ENCODE data around the gene KIAA1614. TPM values are rescaled to one million over a fixed set of nuclear protein-coding genes. Genes with fewer than 3 reads are reported as not detected.
"Not testable (repeated sequence)": the region's sequence is repeated elsewhere in the genome, so short reads cannot be mapped to it uniquely, and the experiment has no call there.

KIAA1614 gene
- total and polyA plus RNA-seq, 10 of the 15 experiments (the other 5 are each of a cell fraction or from before 2014, with no cell fraction given): 0.03 to 1.0 (median 0.26) TPM; not detected in 1

DNA sequence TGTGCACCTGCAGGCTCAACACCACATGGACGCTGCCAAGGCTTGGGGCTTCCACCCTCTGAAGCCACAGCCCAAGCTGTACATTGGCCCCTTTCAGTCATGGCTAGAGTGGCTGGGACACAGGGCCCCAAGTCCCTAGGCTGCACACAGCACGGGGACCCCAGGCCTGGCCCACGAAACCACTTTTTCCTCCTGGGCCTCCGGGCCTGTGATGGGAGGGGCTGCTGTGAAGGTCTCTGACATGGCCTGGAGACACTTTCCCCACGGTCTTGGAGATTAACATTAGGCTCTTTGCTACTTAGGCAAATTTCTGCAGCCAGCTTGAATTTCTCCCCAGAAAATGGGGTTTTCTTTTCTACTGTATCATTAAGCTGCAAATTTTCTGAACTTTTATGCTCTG lies 46.9 kb downstream of the KIAA1614 start:
- H3K4me3 ChIP-seq; RAD21 ChIA-PET (ENCODE audit: unreplicated experiment); intact Hi-C loops (cut with micrococcal nuclease; ENCODE audit: unreplicated experiment); in situ Hi-C loops (cut with MboI); DNase-seq (ENCODE audit: low read depth, low spot score); FAIRE-seq; H3K27me3 ChIP-seq (replicated peaks in 1 of 2; ENCODE audit: control insufficient read depth in 2 of 2, insufficient read depth in 2 of 2, low read length in 1 of 2); H4K20me1 ChIP-seq (ENCODE audit: control insufficient read depth, insufficient read depth); H3K27ac ChIP-seq (ENCODE audit: control insufficient read depth, insufficient read depth); H3K9me3 ChIP-seq (replicated peaks; ENCODE audit: control insufficient read depth, insufficient read depth, low read length); H3K4me2 ChIP-seq (ENCODE audit: control insufficient read depth, insufficient read depth); POLR2A ChIA-PET; H3K36me3 ChIP-seq (ENCODE audit: control insufficient read depth in 2 of 2, insufficient read depth in 2 of 2, low read length in 1 of 2); H2AFZ ChIP-seq (ENCODE audit: control insufficient read depth, low read depth, low read length); H3K4me1 ChIP-seq (ENCODE audit: control insufficient read depth, insufficient read depth, low read length); H3K9ac ChIP-seq (ENCODE audit: control insufficient read depth, insufficient read depth, low read length); H3K79me2 ChIP-seq (ENCODE audit: control insufficient read depth, insufficient read depth, low read length); ATAC-seq; BruUV-seq (replicated peaks): not testable (repeated sequence)
- 97% methylated on average over 5 of the region's 5 CpGs for WGBS (ENCODE audit: insufficient coverage, insufficient replicate concordance, low lambda C conversion rate, missing lambda C conversion rate)
- ChIA-PET SMC1A (ENCODE audit: uncharacterized antibody, unreplicated experiment) (interaction anchor here (1.0 kb wide), 1 partner anchor 71 kb away, joined by 3 read pairs; no protein-coding TSS in a partner anchor), CTCF (interaction anchor here (1.5 kb wide), 1 partner anchor 78 kb away, joined by 3 read pairs; no protein-coding TSS in a partner anchor)

DNA sequence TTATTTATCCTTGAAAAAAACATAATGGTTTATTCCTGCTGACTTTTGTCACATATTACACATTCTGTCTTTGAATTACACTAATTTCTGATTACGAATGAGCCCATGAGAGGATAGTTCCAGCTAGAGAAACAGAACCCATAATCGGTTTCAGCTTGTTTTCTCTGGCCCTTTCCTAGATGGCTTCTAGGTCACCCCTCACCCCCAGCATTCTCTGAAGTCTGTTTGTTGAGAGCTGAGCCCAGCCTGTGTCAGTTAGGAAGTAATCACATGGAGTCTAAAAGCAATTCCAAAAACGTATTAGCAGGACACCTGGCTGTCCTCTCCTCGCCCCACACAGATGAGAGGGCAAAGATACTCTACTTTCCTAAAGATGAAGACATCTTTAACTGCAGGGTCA lies 48.9 kb downstream of the KIAA1614 start:
- H3K4me2 ChIP-seq (ENCODE audit: control insufficient read depth, insufficient read depth): no peak overlapping the region
- in situ Hi-C loops (cut with MboI): no loop called here
- ChIA-PET SMC1A (ENCODE audit: uncharacterized antibody, unreplicated experiment) (interaction anchor here (0.6 to 2.5 kb wide), 6 partner anchors 15 to 180 kb away, joined by 3 to 8 read pairs (median 4); no protein-coding TSS in a partner anchor), CTCF (interaction anchor here (1.0 to 1.4 kb wide), 4 partner anchors 10 to 180 kb away, joined by 3 to 4 read pairs (median 3); no protein-coding TSS in a partner anchor), RAD21 (ENCODE audit: unreplicated experiment) (no interaction called here), POLR2A (no interaction called here)
- no peak overlapping the region for H3K4me3 ChIP-seq
- no peaks in the 10 kb centered on the region for H4K20me1 ChIP-seq (ENCODE audit: control insufficient read depth, insufficient read depth)
- H3K4me1 ChIP-seq (ENCODE audit: control insufficient read depth, insufficient read depth, low read length): no peaks in the 10 kb centered on the region
- ATAC-seq (no peak), DNase-seq (ENCODE audit: low read depth, low spot score) (no peak), FAIRE-seq (no peak)
- 83% methylated on average over 4 of the region's 4 CpGs for WGBS (ENCODE audit: insufficient coverage, insufficient replicate concordance, low lambda C conversion rate, missing lambda C conversion rate)
- TF ChIP-seq, protein P1, sequence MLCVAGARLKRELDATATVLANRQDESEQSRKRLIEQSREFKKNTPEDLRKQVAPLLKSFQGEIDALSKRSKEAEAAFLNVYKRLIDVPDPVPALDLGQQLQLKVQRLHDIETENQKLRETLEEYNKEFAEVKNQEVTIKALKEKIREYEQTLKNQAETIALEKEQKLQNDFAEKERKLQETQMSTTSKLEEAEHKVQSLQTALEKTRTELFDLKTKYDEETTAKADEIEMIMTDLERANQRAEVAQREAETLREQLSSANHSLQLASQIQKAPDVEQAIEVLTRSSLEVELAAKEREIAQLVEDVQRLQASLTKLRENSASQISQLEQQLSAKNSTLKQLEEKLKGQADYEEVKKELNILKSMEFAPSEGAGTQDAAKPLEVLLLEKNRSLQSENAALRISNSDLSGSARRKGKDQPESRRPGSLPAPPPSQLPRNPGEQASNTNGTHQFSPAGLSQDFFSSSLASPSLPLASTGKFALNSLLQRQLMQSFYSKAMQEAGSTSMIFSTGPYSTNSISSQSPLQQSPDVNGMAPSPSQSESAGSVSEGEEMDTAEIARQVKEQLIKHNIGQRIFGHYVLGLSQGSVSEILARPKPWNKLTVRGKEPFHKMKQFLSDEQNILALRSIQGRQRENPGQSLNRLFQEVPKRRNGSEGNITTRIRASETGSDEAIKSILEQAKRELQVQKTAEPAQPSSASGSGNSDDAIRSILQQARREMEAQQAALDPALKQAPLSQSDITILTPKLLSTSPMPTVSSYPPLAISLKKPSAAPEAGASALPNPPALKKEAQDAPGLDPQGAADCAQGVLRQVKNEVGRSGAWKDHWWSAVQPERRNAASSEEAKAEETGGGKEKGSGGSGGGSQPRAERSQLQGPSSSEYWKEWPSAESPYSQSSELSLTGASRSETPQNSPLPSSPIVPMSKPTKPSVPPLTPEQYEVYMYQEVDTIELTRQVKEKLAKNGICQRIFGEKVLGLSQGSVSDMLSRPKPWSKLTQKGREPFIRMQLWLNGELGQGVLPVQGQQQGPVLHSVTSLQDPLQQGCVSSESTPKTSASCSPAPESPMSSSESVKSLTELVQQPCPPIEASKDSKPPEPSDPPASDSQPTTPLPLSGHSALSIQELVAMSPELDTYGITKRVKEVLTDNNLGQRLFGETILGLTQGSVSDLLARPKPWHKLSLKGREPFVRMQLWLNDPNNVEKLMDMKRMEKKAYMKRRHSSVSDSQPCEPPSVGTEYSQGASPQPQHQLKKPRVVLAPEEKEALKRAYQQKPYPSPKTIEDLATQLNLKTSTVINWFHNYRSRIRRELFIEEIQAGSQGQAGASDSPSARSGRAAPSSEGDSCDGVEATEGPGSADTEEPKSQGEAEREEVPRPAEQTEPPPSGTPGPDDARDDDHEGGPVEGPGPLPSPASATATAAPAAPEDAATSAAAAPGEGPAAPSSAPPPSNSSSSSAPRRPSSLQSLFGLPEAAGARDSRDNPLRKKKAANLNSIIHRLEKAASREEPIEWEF (IDR thresholded peaks at IDR 0.05; ENCODE audit: insufficient replicate concordance, low read depth, low read length): no peak
- TF ChIP-seq ZZZ3 (IDR thresholded peaks at IDR 0.05; ENCODE audit: control insufficient read depth, insufficient read length, low read depth) (no peak), MXI1 (IDR thresholded peaks at IDR 0.05; ENCODE audit: low read depth, low read length) (no peak), NR2F1 (conservative IDR thresholded peaks at IDR 0.05) (no peak)
- no peaks in the 10 kb centered on the region for H3K27me3 ChIP-seq (replicated peaks in 1 of 2; ENCODE audit: control insufficient read depth in 2 of 2, insufficient read depth in 2 of 2, low read length in 1 of 2)
- H2AFZ ChIP-seq (ENCODE audit: control insufficient read depth, low read depth, low read length): no peak overlapping the region
- no TSS peak for BruUV-seq (replicated peaks)
- intact Hi-C loops (cut with micrococcal nuclease; ENCODE audit: unreplicated experiment): no loop called here
- H3K9me3 ChIP-seq (replicated peaks; ENCODE audit: control insufficient read depth, insufficient read depth, low read length): no peaks in the 10 kb centered on the region; the same call in 2 of the 3 replicates
- H3K36me3 ChIP-seq (ENCODE audit: control insufficient read depth in 2 of 2, insufficient read depth in 2 of 2, low read length in 1 of 2): peaks cover 2% of the 10 kb centered on the region in 2 experiments; a peak in 3 of 4 replicates
- no peak overlapping the region for H3K9ac ChIP-seq (ENCODE audit: control insufficient read depth, insufficient read depth, low read length)
- no peaks in the 10 kb centered on the region for H3K79me2 ChIP-seq (ENCODE audit: control insufficient read depth, insufficient read depth, low read length)
- no peak overlapping the region for H3K27ac ChIP-seq (ENCODE audit: control insufficient read depth, insufficient read depth)

Measured in GM12878 (cell line).